ENCODE measurements around the gene TRIM28. TPM values are rescaled to one million over a fixed set of nuclear protein-coding genes. Genes with fewer than 3 reads are reported as not detected.

TRIM28 gene
- total RNA-seq, 2 experiments from 2014 or later: 345 TPM

- Mint-ChIP-seq H3K36me3 (ENCODE audit: low read depth) (peaks cover 25% of the 10 kb centered on the region), H3K4me1 (peaks cover 75% of the 10 kb centered on the region), H3K4me3 (no peak overlapping the region), H3K9me3 (no peaks in the 10 kb centered on the region), H3K27me3 (no peaks in the 10 kb centered on the region), H3K27ac (peak overlapping the region; percentile 100)
- no peak for DNase-seq
- ChIA-PET POLR2A (interaction anchor here (4.1 to 8.9 kb wide), 5 partner anchors 9 to 42 kb away, joined by 31 to 89 read pairs (median 46); partner anchors contain the start of genes CHMP2A, MZF1, TRIM28 and ZBTB45), CTCF (interaction anchor here (1.6 to 2.6 kb wide), 4 partner anchors 15 to 47 kb away, joined by 3 to 10 read pairs (median 8); partner anchors contain the start of gene ZBTB45)
Measured at GRCh38 chr19:58560921-58561320, 17.1 kb downstream of the TRIM28 start.

GRCh38 chr19:58561373-58562121 lies 17.7 kb downstream of the TRIM28 start:
- Mint-ChIP-seq H3K9me3 (no peaks in the 10 kb centered on the region), H3K4me3 (peak overlapping the region; percentile 80), H3K36me3 (ENCODE audit: low read depth) (peaks cover 20% of the 10 kb centered on the region), H3K27ac (peak overlapping the region; percentile 87), H3K27me3 (no peaks in the 10 kb centered on the region), H3K4me1 (peaks cover 69% of the 10 kb centered on the region)
- ChIA-PET POLR2A (interaction anchor here (0.9 to 8.9 kb wide), 6 partner anchors 9 to 42 kb away, joined by 3 to 89 read pairs (median 42); partner anchors contain the start of genes CHMP2A, MZF1, TRIM28 and ZBTB45), CTCF (interaction anchor here (1.6 to 2.6 kb wide), 4 partner anchors 14 to 48 kb away, joined by 3 to 10 read pairs (median 8); partner anchors contain the start of gene ZBTB45)
- no peak for DNase-seq

GRCh38 chr19:58562122-58563033 lies 18.5 kb downstream of the TRIM28 start:
- Mint-ChIP-seq H3K4me3 (peak overlapping the region; percentile 80), H3K27me3 (no peaks in the 10 kb centered on the region), H3K9me3 (no peaks in the 10 kb centered on the region), H3K36me3 (ENCODE audit: low read depth) (peaks cover 18% of the 10 kb centered on the region), H3K27ac (peak overlapping the region; percentile 87), H3K4me1 (peaks cover 61% of the 10 kb centered on the region)
- DNase-seq: peak; percentile 52
- ChIA-PET CTCF (interaction anchor here (0.6 to 2.6 kb wide), 5 partner anchors 13 to 49 kb away, joined by 3 to 10 read pairs (median 5); partner anchors contain the start of gene ZBTB45), POLR2A (interaction anchor here (0.6 to 8.9 kb wide), 9 partner anchors 9 to 154 kb away, joined by 3 to 89 read pairs (median 31); partner anchors contain the start of genes CHMP2A, MZF1, TRIM28 and ZBTB45)

- ChIA-PET POLR2A (interaction anchor here (0.6 to 8.9 kb wide), 8 partner anchors 9 to 154 kb away, joined by 3 to 89 read pairs (median 34); partner anchors contain the start of genes CHMP2A, MZF1, TRIM28 and ZBTB45), CTCF (interaction anchor here (0.6 to 2.6 kb wide), 4 partner anchors 13 to 49 kb away, joined by 3 to 10 read pairs (median 8); partner anchors contain the start of gene ZBTB45)
- Mint-ChIP-seq H3K27ac (peak overlapping the region; percentile 87), H3K4me1 (peaks cover 56% of the 10 kb centered on the region), H3K27me3 (no peaks in the 10 kb centered on the region), H3K9me3 (no peaks in the 10 kb centered on the region), H3K4me3 (peak overlapping the region; percentile 80), H3K36me3 (ENCODE audit: low read depth) (peaks cover 13% of the 10 kb centered on the region)
- DNase-seq: no peak
Measured at GRCh38 chr19:58563034-58563573, 19.2 kb downstream of the TRIM28 start.

GRCh38 chr19:58563823-58564222 lies 20.0 kb downstream of the TRIM28 start:
- DNase-seq: no peak
- ChIA-PET CTCF (interaction anchor here (1.0 kb wide), 1 partner anchor 50 kb away, joined by 3 read pairs; no protein-coding TSS in a partner anchor), POLR2A (interaction anchor here (4.1 to 8.9 kb wide), 5 partner anchors 8 to 45 kb away, joined by 31 to 89 read pairs (median 46); partner anchors contain the start of genes CHMP2A, MZF1, TRIM28 and ZBTB45)
- H3K9me3 Mint-ChIP-seq: no peaks in the 10 kb centered on the region
- H3K27me3 Mint-ChIP-seq: no peaks in the 10 kb centered on the region
- H3K4me3 Mint-ChIP-seq: peak overlapping the region; percentile 80
- H3K27ac Mint-ChIP-seq: no peak overlapping the region
- H3K4me1 Mint-ChIP-seq: peaks cover 61% of the 10 kb centered on the region
- H3K36me3 Mint-ChIP-seq (ENCODE audit: low read depth): peaks cover 13% of the 10 kb centered on the region

GRCh38 chr19:58566989-58567388 lies 23.1 kb downstream of the TRIM28 start:
- Mint-ChIP-seq H3K27me3 (no peaks in the 10 kb centered on the region), H3K27ac (no peak overlapping the region), H3K9me3 (no peaks in the 10 kb centered on the region), H3K36me3 (ENCODE audit: low read depth) (peaks cover 22% of the 10 kb centered on the region), H3K4me1 (peaks cover 43% of the 10 kb centered on the region), H3K4me3 (no peak overlapping the region)
- CTCF ChIA-PET: interaction anchor here (0.9 kb wide), 1 partner anchor 47 kb away, joined by 3 read pairs; the partner anchor contains the start of gene ZBTB45
- POLR2A ChIA-PET: interaction anchor here (6.3 kb wide), 1 partner anchor 15 kb away, joined by 38 read pairs; the partner anchor contains the start of gene CHMP2A
- DNase-seq: no peak

- peak; percentile 11 for DNase-seq
- Mint-ChIP-seq H3K27ac (no peak overlapping the region), H3K4me1 (peaks cover 38% of the 10 kb centered on the region), H3K4me3 (no peak overlapping the region), H3K27me3 (no peaks in the 10 kb centered on the region), H3K36me3 (ENCODE audit: low read depth) (peaks cover 28% of the 10 kb centered on the region), H3K9me3 (no peaks in the 10 kb centered on the region)
- CTCF ChIA-PET: interaction anchor here (1.1 kb wide), 1 partner anchor 48 kb away, joined by 3 read pairs; no protein-coding TSS in a partner anchor
- POLR2A ChIA-PET: interaction anchor here (1.2 kb wide), 1 partner anchor 14 kb away, joined by 5 read pairs; the partner anchor contains the start of gene CHMP2A
Measured at GRCh38 chr19:58568453-58569130, 24.7 kb downstream of the TRIM28 start.

- H3K4me1 Mint-ChIP-seq: peaks cover 38% of the 10 kb centered on the region
- CTCF ChIA-PET: no interaction called here
- POLR2A ChIA-PET: interaction anchor here (1.2 kb wide), 1 partner anchor 15 kb away, joined by 5 read pairs; the partner anchor contains the start of gene CHMP2A
- no peaks in the 10 kb centered on the region for H3K27me3 Mint-ChIP-seq
- peak; percentile 15 for DNase-seq
- no peak overlapping the region for H3K27ac Mint-ChIP-seq
- no peaks in the 10 kb centered on the region for H3K9me3 Mint-ChIP-seq
- no peak overlapping the region for H3K4me3 Mint-ChIP-seq
- peaks cover 28% of the 10 kb centered on the region for H3K36me3 Mint-ChIP-seq (ENCODE audit: low read depth)
Measured at GRCh38 chr19:58569191-58569942, 25.5 kb downstream of the TRIM28 start.

- peak; percentile 15 for DNase-seq
- Mint-ChIP-seq H3K9me3 (no peaks in the 10 kb centered on the region), H3K4me1 (peaks cover 39% of the 10 kb centered on the region), H3K4me3 (no peak overlapping the region), H3K36me3 (ENCODE audit: low read depth) (peaks cover 26% of the 10 kb centered on the region), H3K27ac (no peak overlapping the region), H3K27me3 (no peaks in the 10 kb centered on the region)
- ChIA-PET POLR2A (interaction anchor here (1.2 to 3.2 kb wide), 3 partner anchors 9 to 16 kb away, joined by 4 to 46 read pairs (median 5); partner anchors contain the start of gene CHMP2A), CTCF (no interaction called here)
Measured at GRCh38 chr19:58569943-58570670, 26.2 kb downstream of the TRIM28 start.

GRCh38 chr19:58570770-58571574 lies 27.1 kb downstream of the TRIM28 start:
- ChIA-PET POLR2A (interaction anchor here (1.4 to 3.2 kb wide), 3 partner anchors 9 to 52 kb away, joined by 4 to 46 read pairs (median 9); partner anchors contain the start of genes CHMP2A and ZBTB45), CTCF (interaction anchor here (2.4 kb wide), 1 partner anchor 51 kb away, joined by 11 read pairs; the partner anchor contains the start of gene ZBTB45)
- DNase-seq: peak; percentile 14
- Mint-ChIP-seq H3K9me3 (no peaks in the 10 kb centered on the region), H3K27me3 (no peaks in the 10 kb centered on the region), H3K4me1 (peaks cover 45% of the 10 kb centered on the region), H3K4me3 (no peak overlapping the region), H3K27ac (no peak overlapping the region), H3K36me3 (ENCODE audit: low read depth) (peaks cover 30% of the 10 kb centered on the region)
